Activated CD8-positive, alpha-beta memory T cell treated with anti-CD3 and anti-CD28 coated beads, Interleukin-2, amount 50 U/mL, for 4 hours (primary cell): Measurements from ENCODE around the gene SLC44A1.

Experiments used
- DNase-seq: peaks from one replicate; pipeline ENCODE4 v3.0.0-alpha.2; 2020

The SLC44A1 gene

GRCh38 chr9:105484226-105484625 is 239.8 kb downstream of the SLC44A1 start:
- DNase-seq = no peak

GRCh38 chr9:105485131-105485530 is 240.7 kb downstream of the SLC44A1 start:
- DNase-seq = no peak
